Panc1 (cell line): Measurements from ENCODE around the gene ELANE. TPM values are rescaled to one million over a fixed set of nuclear protein-coding genes. Genes with fewer than 3 reads are reported as not detected.

Experiments
- ATAC-seq: fragments of 200-7000 bp; cut with Tn5 transposase; 2 replicates; pipeline ENCODE4 v1.9.1; 2020; ENCODE audit warnings: mild to moderate bottlenecking, moderate library complexity
- Bru-seq: library from RNA; stranded (reverse); fragments of 400-500 nt; gene quantifications from one replicate; lab custom pipeline; 2021; lab: Mats Ljungman, UMichigan
- BruChase-seq, 2 experiments: library from RNA; stranded (reverse); fragments of 400-500 nt; gene quantifications; one replicate each; lab custom pipeline; 2021; lab: Mats Ljungman, UMichigan
- BruUV-seq: library from RNA; stranded (reverse); fragments of 400-500 nt; replicated peaks from 2 replicates; lab custom pipeline; 2021; lab: Mats Ljungman, UMichigan
- CTCF ChIA-PET: fragments of 300-600 bp; sonication (Branson Sonifier 250); formaldehyde crosslinking; loops from one replicate; lab custom pipeline; 2022; ENCODE audit warnings: antibody characterized with exemption; lab: Charles Lee
- POLR2A ChIA-PET: fragments of 300-600 bp; sonication (Branson Sonifier 250); formaldehyde crosslinking; loops from one replicate; lab custom pipeline; 2022; ENCODE audit warnings: antibody characterized with exemption; lab: Charles Lee
- DNase-seq: peaks from one replicate; pipeline ENCODE4 v3.0.0-alpha.2; 2010; ENCODE audit warnings: low read depth, low spot score
- H3K27ac ChIP-seq: 2 replicates; pipeline ENCODE4 v1.5.1; 2011; ENCODE audit warnings: mild to moderate bottlenecking, low read length, inconsistent platforms
- H3K27me3 ChIP-seq: fragments of 200-500 bp; sonication (Bioruptor generic); 2 replicates; pipeline ENCODE4 v1.6.0; 2014; ENCODE audit warnings: low read length, inconsistent platforms; ENCODE audit not compliant: control insufficient read depth, insufficient read depth
- H3K36me3 ChIP-seq: fragments of 200-500 bp; sonication (Bioruptor generic); 2 replicates; pipeline ENCODE4 v1.5.1; 2014; ENCODE audit warnings: inconsistent platforms, mild to moderate bottlenecking, low read length, moderate library complexity; ENCODE audit not compliant: control insufficient read depth, insufficient read depth
- H3K4me1 ChIP-seq: 2 replicates; pipeline ENCODE4 v1.5.1; 2011; ENCODE audit warnings: inconsistent platforms, mild to moderate bottlenecking, low read length, moderate library complexity; ENCODE audit not compliant: control insufficient read depth, insufficient read depth
- H3K4me3 ChIP-seq, 2 experiments: 2 replicates each; pipeline ENCODE4 v1.5.1; 2011 to 2012; ENCODE audit warnings: low read depth in 2 of 2, low read length in 2 of 2, mild to moderate bottlenecking in 2 of 2, inconsistent platforms in 1 of 2, moderate library complexity in 1 of 2
- H3K9me3 ChIP-seq: fragments of 200-500 bp; sonication (Bioruptor generic); 2 replicates; pipeline ENCODE4 v1.5.1; 2014; ENCODE audit warnings: low read depth, mild to moderate bottlenecking, inconsistent platforms, low read length, moderate library complexity; ENCODE audit not compliant: control insufficient read depth, insufficient read depth
- POLR2AphosphoS5 ChIP-seq: IDR thresholded peaks from 2 replicates; pipeline ENCODE4 v1.6.1; 2012; ENCODE audit warnings: mild to moderate bottlenecking, low read depth, low read length, moderate library complexity
- SIN3A ChIP-seq: IDR thresholded peaks from 2 replicates; pipeline ENCODE4 v1.6.1; 2012; ENCODE audit warnings: low read depth, mild to moderate bottlenecking, low read length, moderate library complexity, borderline replicate concordance; ENCODE audit not compliant: insufficient read depth
- TCF7L2 ChIP-seq: IDR thresholded peaks from 2 replicates; pipeline ENCODE4 v1.6.1; 2011; ENCODE audit warnings: mild to moderate bottlenecking, low read depth, low read length, inconsistent platforms
- in situ Hi-C: cut with HindIII; loops from 2 replicates; pipeline ENCODE4 v1.10.0; 2016; ENCODE audit warnings: low sequenced_read_pairs, low pct_unique_long_range_greater_than_20kb
- intact Hi-C: fragments of 100-400 bp; cut with micrococcal nuclease; formaldehyde crosslinking; loops from one replicate; pipeline ENCODE4 v1.10.0; 2022; ENCODE audit not compliant: unreplicated experiment
- long read RNA-seq: library from polyadenylated mRNA; unstranded; transcript quantifications from one replicate; pipeline ENCODE4 v2.0.0, GENCODE V29; 2021; ENCODE audit not compliant: unreplicated experiment
- polyA plus RNA-seq: library from polyadenylated mRNA; unstranded; fragments of >200 nt; gene quantifications from one replicate; pipeline ENCODE4 v1.2.1, GENCODE V29; 2012; ENCODE audit warnings: missing spikeins; ENCODE audit not compliant: insufficient read length
- total RNA-seq: library from RNA; stranded (reverse); gene quantifications from one replicate; pipeline ENCODE4 v1.2.1, GENCODE V29; 2021; ENCODE audit not compliant: unreplicated experiment
- TF ChIP-seq, protein P1 (sequence below): fragments of 450-650 bp; IDR thresholded peaks from 2 replicates; pipeline ENCODE4 v1.5.1; 2017; ENCODE audit warnings: mild to moderate bottlenecking
- TF ChIP-seq, protein P2 (sequence below), 2 experiments: IDR thresholded peaks; 2 replicates each; pipeline ENCODE4 v1.6.1; 2011 to 2012; ENCODE audit warnings: low read depth in 2 of 2, control low read depth in 1 of 2, low read length in 1 of 2, mild to moderate bottlenecking in 1 of 2, moderate library complexity in 1 of 2; ENCODE audit not compliant: insufficient read depth in 1 of 2

ELANE gene
- total RNA-seq, result 0.57 TPM
- polyA plus RNA-seq, result 0.40 TPM
- percentile 22 among the genes with signal in this experiment for Bru-seq, nascent RNA
- percentile 30 among the genes with signal in this experiment for BruChase-seq, experiment 1, labeled RNA remaining after a 2-hour chase
- percentile 15 among the genes with signal in this experiment for BruChase-seq, experiment 2, labeled RNA remaining after a 6-hour chase
- long read RNA-seq, partial matches to known transcripts, result 0 of 1 reads
- long read RNA-seq, other reads (novel, unspliced or antisense), result 1 of 1 reads

DNA sequence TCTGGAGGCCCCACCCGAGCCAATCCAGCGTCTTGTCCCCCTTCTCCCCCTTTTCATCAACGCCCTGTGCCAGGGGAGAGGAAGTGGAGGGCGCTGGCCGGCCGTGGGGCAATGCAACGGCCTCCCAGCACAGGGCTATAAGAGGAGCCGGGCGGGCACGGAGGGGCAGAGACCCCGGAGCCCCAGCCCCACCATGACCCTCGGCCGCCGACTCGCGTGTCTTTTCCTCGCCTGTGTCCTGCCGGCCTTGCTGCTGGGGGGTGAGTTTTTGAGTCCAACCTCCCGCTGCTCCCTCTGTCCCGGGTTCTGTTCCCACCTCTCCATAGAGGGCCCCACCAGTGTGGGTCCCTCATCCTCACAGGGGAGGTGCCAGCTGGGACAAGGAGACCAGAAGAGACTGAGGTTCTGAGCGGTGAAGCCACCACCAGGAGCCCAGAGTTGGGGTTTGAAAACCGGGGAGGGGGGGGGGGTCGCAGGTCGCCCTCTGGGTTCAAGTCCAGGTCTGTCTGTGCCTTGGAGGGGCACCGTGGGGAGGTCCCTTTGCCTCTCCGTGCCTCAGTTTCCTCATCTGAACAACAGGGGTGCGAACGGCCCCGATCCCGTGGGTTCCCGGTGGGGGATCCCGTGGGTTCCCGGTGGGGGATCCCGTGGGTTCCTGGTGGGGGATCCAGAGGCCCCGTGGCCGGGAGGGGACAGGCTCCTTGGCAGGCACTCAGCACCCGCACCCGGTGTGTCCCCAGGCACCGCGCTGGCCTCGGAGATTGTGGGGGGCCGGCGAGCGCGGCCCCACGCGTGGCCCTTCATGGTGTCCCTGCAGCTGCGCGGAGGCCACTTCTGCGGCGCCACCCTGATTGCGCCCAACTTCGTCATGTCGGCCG, at the start of gene ELANE:
Gene ELANE, plus strand, starts transcription at position 168 of the 878 bp plus-strand sequence. Its CDS starts 26 bp downstream, at position 194.
- Histone ChIP-seq H3K4me1 (peaks cover 11% of the 10 kb centered on the region), H3K27ac (peak within 1 kb of the TSS; percentile 55; the same call in 1 of the 2 replicates), H3K36me3 (no peaks in the 10 kb centered on the region), H3K4me3 (no peak within 1 kb of the TSS), H3K9me3 (no peaks in the 10 kb centered on the region), H3K27me3 (no peaks in the 10 kb centered on the region)
- no peak for DNase-seq
- in situ Hi-C loops, result no loop called here
- TF ChIP-seq, protein P1, sequence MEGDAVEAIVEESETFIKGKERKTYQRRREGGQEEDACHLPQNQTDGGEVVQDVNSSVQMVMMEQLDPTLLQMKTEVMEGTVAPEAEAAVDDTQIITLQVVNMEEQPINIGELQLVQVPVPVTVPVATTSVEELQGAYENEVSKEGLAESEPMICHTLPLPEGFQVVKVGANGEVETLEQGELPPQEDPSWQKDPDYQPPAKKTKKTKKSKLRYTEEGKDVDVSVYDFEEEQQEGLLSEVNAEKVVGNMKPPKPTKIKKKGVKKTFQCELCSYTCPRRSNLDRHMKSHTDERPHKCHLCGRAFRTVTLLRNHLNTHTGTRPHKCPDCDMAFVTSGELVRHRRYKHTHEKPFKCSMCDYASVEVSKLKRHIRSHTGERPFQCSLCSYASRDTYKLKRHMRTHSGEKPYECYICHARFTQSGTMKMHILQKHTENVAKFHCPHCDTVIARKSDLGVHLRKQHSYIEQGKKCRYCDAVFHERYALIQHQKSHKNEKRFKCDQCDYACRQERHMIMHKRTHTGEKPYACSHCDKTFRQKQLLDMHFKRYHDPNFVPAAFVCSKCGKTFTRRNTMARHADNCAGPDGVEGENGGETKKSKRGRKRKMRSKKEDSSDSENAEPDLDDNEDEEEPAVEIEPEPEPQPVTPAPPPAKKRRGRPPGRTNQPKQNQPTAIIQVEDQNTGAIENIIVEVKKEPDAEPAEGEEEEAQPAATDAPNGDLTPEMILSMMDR, result no peak
- TF ChIP-seq TCF7L2, result no peak
- no peak for TF ChIP-seq SIN3A
- no peak for TF ChIP-seq POLR2AphosphoS5
- TF ChIP-seq, protein P2, sequence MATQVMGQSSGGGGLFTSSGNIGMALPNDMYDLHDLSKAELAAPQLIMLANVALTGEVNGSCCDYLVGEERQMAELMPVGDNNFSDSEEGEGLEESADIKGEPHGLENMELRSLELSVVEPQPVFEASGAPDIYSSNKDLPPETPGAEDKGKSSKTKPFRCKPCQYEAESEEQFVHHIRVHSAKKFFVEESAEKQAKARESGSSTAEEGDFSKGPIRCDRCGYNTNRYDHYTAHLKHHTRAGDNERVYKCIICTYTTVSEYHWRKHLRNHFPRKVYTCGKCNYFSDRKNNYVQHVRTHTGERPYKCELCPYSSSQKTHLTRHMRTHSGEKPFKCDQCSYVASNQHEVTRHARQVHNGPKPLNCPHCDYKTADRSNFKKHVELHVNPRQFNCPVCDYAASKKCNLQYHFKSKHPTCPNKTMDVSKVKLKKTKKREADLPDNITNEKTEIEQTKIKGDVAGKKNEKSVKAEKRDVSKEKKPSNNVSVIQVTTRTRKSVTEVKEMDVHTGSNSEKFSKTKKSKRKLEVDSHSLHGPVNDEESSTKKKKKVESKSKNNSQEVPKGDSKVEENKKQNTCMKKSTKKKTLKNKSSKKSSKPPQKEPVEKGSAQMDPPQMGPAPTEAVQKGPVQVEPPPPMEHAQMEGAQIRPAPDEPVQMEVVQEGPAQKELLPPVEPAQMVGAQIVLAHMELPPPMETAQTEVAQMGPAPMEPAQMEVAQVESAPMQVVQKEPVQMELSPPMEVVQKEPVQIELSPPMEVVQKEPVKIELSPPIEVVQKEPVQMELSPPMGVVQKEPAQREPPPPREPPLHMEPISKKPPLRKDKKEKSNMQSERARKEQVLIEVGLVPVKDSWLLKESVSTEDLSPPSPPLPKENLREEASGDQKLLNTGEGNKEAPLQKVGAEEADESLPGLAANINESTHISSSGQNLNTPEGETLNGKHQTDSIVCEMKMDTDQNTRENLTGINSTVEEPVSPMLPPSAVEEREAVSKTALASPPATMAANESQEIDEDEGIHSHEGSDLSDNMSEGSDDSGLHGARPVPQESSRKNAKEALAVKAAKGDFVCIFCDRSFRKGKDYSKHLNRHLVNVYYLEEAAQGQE (IDR thresholded peaks at IDR 0.05; ENCODE audit: insufficient read depth in 1 of 2, low read depth in 2 of 2, low read length in 1 of 2), result no peak
- no peak for ATAC-seq
- no TSS peak for BruUV-seq
- ChIA-PET CTCF (no interaction called here), POLR2A (no interaction called here)
- intact Hi-C loops, result no loop called here

DNA sequence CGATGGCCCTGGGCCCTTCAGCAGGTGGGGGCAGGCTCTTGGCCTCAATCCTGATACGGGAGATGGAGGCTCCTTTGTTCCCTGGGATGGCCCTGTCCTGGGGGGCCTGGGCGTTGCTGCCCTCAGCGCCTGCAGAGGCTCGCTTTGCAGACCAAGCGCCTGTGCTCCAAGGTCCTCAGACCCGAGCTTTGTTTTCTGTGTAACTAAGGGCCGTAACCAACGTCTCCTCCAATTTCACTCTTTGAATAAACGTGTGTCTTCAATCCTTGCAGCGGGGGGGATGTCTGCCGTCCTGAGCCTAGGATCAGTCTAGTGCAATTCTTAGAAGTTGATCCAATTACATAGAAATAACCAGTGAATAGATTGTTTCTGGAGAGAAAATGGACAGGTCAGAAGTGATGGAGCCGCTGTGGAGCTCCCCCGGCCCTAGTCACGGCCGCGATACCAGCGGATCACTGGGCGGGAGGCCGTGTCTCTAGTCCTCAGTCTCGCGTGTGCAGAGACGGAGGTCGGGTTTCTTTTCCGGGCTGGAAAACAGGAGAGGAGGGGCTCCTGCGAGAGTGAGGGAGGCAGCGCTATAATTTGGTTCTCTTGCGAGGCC, 49.5 kb upstream of the ELANE start:
- Histone ChIP-seq H3K27me3 (no peaks in the 10 kb centered on the region), H3K4me1 (peaks cover 18% of the 10 kb centered on the region), H3K9me3 (no peaks in the 10 kb centered on the region), H3K27ac (peak overlapping the region; percentile 89; the same call in 1 of the 2 replicates), H3K4me3 (peak overlapping the region in 1 of 2 experiments; percentile 82; a peak in 1 of 4 replicates), H3K36me3 (peaks cover 17% of the 10 kb centered on the region)
- BruUV-seq, result no TSS peak
- TF ChIP-seq TCF7L2 (no peak), POLR2AphosphoS5 (no peak), SIN3A (no peak)
- TF ChIP-seq, protein P1, result no peak
- TF ChIP-seq, protein P2 (IDR thresholded peaks at IDR 0.05; ENCODE audit: insufficient read depth in 1 of 2, low read depth in 2 of 2, low read length in 1 of 2), result no peak
- DNase-seq (no peak), ATAC-seq (no peak)
- POLR2A ChIA-PET, result no interaction called here
- in situ Hi-C loops (no loop called here), intact Hi-C loops (no loop called here)
- CTCF ChIA-PET, result interaction anchor here (0.6 kb wide), 1 partner anchor 239 kb away, joined by 3 read pairs; no protein-coding TSS in a partner anchor
